IMR-90 (cell line): ENCODE measurements around the gene CACNG7. TPM values are rescaled to one million over a fixed set of nuclear protein-coding genes. Genes with fewer than 3 reads are reported as not detected.

Experiments
- ATAC-seq: fragments of 200-7000 bp; cut with Tn5 transposase; 2 replicates; pipeline ENCODE4 v1.9.1; 2020; ENCODE audit warnings: low read depth, mild to moderate bottlenecking, moderate library complexity
- BruUV-seq: library from RNA; stranded (reverse); fragments of 400-500 nt; replicated peaks from 2 replicates; lab custom pipeline; 2021; lab: Mats Ljungman, UMichigan
- CTCF ChIA-PET: fragments of 300-600 bp; formaldehyde crosslinking; extraction: SDS; loops from one replicate; lab custom pipeline; 2021; ENCODE audit warnings: antibody characterized with exemption; lab: Yijun Ruan, JAX
- POLR2A ChIA-PET: fragments of 300-600 bp; sonication (Branson Sonifier 250); formaldehyde crosslinking; loops from one replicate; lab custom pipeline; 2022; ENCODE audit warnings: antibody characterized with exemption; ENCODE audit not compliant: unreplicated experiment; lab: Charles Lee
- DNase-seq: peaks from one replicate; pipeline ENCODE4 v3.0.0; 2013
- H2AFZ ChIP-seq: replicated peaks from 2 replicates; pipeline ENCODE3; 2013; ENCODE audit warnings: low read length, mild to moderate bottlenecking; ENCODE audit not compliant: poor library complexity
- H2AK5ac ChIP-seq: 2 replicates; pipeline ENCODE4 v1.6.1; 2013; ENCODE audit warnings: low read depth, low read length, inconsistent platforms
- H2AK9ac ChIP-seq: replicated peaks from 2 replicates; pipeline ENCODE3; 2013; ENCODE audit warnings: mild to moderate bottlenecking, low read depth, low read length, moderate library complexity; ENCODE audit not compliant: poor library complexity
- H2BK120ac ChIP-seq: 2 replicates; pipeline ENCODE4 v1.6.1; 2013; ENCODE audit warnings: low read depth, low read length, inconsistent platforms
- H2BK15ac ChIP-seq: 3 replicates; pipeline ENCODE4 v1.6.1; 2013; ENCODE audit warnings: low read depth, low read length, inconsistent platforms
- H2BK20ac ChIP-seq: 2 replicates; pipeline ENCODE4 v1.6.1; 2013; ENCODE audit warnings: low read depth, mild to moderate bottlenecking, inconsistent platforms, low read length, moderate library complexity
- H2BK5ac ChIP-seq: 2 replicates; pipeline ENCODE4 v1.6.1; 2013; ENCODE audit warnings: mild to moderate bottlenecking, low read depth, low read length, inconsistent platforms; ENCODE audit not compliant: poor library complexity, severe bottlenecking
- H3K14ac ChIP-seq: replicated peaks from 2 replicates; pipeline ENCODE4 v1.6.1; 2013; ENCODE audit warnings: low read depth, low read length, inconsistent platforms
- H3K18ac ChIP-seq: 2 replicates; pipeline ENCODE4 v1.6.1; 2013; ENCODE audit warnings: low read depth, low read length, control low read depth
- H3K23ac ChIP-seq: 2 replicates; pipeline ENCODE4 v1.6.1; 2013; ENCODE audit warnings: low read depth, low read length, inconsistent platforms
- H3K27ac ChIP-seq: 2 replicates; pipeline ENCODE4 v1.5.1; 2013; ENCODE audit warnings: mild to moderate bottlenecking, control low read depth, low read length; ENCODE audit not compliant: insufficient read depth
- H3K27me3 ChIP-seq: 2 replicates; pipeline ENCODE4 v1.6.1; 2013; ENCODE audit warnings: low read length; ENCODE audit not compliant: control insufficient read depth, insufficient read depth
- H3K36me3 ChIP-seq: 2 replicates; pipeline ENCODE4 v1.6.1; 2013; ENCODE audit warnings: low read length, mixed read lengths; ENCODE audit not compliant: control insufficient read depth, insufficient read depth
- H3K4ac ChIP-seq: 2 replicates; pipeline ENCODE4 v1.6.1; 2013; ENCODE audit warnings: low read depth, low read length, inconsistent platforms
- H3K4me1 ChIP-seq: 2 replicates; pipeline ENCODE4 v1.6.1; 2013; ENCODE audit warnings: low read length, mixed read lengths; ENCODE audit not compliant: control insufficient read depth, insufficient read depth
- H3K4me2 ChIP-seq: 2 replicates; pipeline ENCODE4 v1.6.1; 2013; ENCODE audit warnings: low read depth, mild to moderate bottlenecking, control low read depth, low read length, moderate library complexity
- H3K4me3 ChIP-seq: 2 replicates; pipeline ENCODE4 v1.5.1; 2013; ENCODE audit warnings: low read depth, mild to moderate bottlenecking, control low read depth, low read length, moderate library complexity; ENCODE audit not compliant: insufficient read depth
- H3K56ac ChIP-seq: 2 replicates; pipeline ENCODE4 v1.6.1; 2013; ENCODE audit warnings: low read length, inconsistent platforms; ENCODE audit not compliant: insufficient read depth; ENCODE audit errors: extremely low read depth
- H3K79me1 ChIP-seq, 2 experiments: 2 replicates each; pipeline ENCODE4 v1.6.1; 2013; ENCODE audit warnings: low read length in 2 of 2, inconsistent platforms in 1 of 2, low read depth in 1 of 2
- H3K9ac ChIP-seq: 2 replicates; pipeline ENCODE4 v1.6.1; 2013; ENCODE audit warnings: low read depth, low read length, control low read depth
- H3K9me1 ChIP-seq: 2 replicates; pipeline ENCODE4 v1.6.1; 2013; ENCODE audit warnings: low read length, inconsistent platforms; ENCODE audit not compliant: insufficient read depth
- H3K9me3 ChIP-seq: 2 replicates; pipeline ENCODE4 v1.6.1; 2013; ENCODE audit warnings: low read length; ENCODE audit not compliant: control insufficient read depth, insufficient read depth
- H4K20me1 ChIP-seq: 2 replicates; pipeline ENCODE4 v1.6.1; 2013; ENCODE audit warnings: low read length, inconsistent platforms; ENCODE audit not compliant: insufficient read depth
- H4K5ac ChIP-seq: 2 replicates; pipeline ENCODE4 v1.6.1; 2013; ENCODE audit warnings: mild to moderate bottlenecking, low read depth, low read length, control low read depth
- H4K8ac ChIP-seq, 2 experiments: 2 replicates each; pipeline ENCODE4 v1.6.1; 2013; ENCODE audit warnings: low read depth in 2 of 2, low read length in 2 of 2, control low read depth in 1 of 2, inconsistent platforms in 1 of 2
- H4K91ac ChIP-seq: 2 replicates; pipeline ENCODE4 v1.6.1; 2013; ENCODE audit warnings: low read depth, low read length, inconsistent platforms; ENCODE audit not compliant: insufficient read depth
- CHD1 ChIP-seq: IDR thresholded peaks from 2 replicates; pipeline ENCODE4 v1.6.1; 2012; ENCODE audit warnings: low read depth, low read length, improper control_type of control experiment
- CTCF ChIP-seq: conservative IDR thresholded peaks from 2 replicates; pipeline ENCODE4 v1.5.1; 2012; ENCODE audit warnings: mild to moderate bottlenecking, low read depth, low read length, improper control_type of control experiment
- ELK1 ChIP-seq: fragments of 150-350 bp; IDR thresholded peaks from 2 replicates; pipeline ENCODE4 v1.6.1; 2016; ENCODE audit warnings: low read depth, mild to moderate bottlenecking, low read length, moderate library complexity, borderline replicate concordance
- FOS ChIP-seq: fragments of 150-350 bp; IDR thresholded peaks from 2 replicates; pipeline ENCODE4 v1.6.1; 2016; ENCODE audit warnings: low read depth, low read length
- MAFK ChIP-seq: IDR thresholded peaks from 2 replicates; pipeline ENCODE4 v1.6.1; 2012; ENCODE audit warnings: low read depth, low read length, improper control_type of control experiment
- RAD21 ChIP-seq: IDR thresholded peaks from 2 replicates; pipeline ENCODE4 v1.6.1; 2012; ENCODE audit warnings: low read length, improper control_type of control experiment
- RFX5 ChIP-seq: IDR thresholded peaks from 2 replicates; pipeline ENCODE4 v1.8.0; 2012; ENCODE audit warnings: low read depth, mild to moderate bottlenecking, low read length, moderate library complexity
- SMC3 ChIP-seq: fragments of 150-350 bp; IDR thresholded peaks from 2 replicates; pipeline ENCODE4 v1.6.1; 2016; ENCODE audit warnings: low read depth, mild to moderate bottlenecking, antibody characterized with exemption, low read length, moderate library complexity
- USF2 ChIP-seq: fragments of 150-350 bp; IDR thresholded peaks from 2 replicates; pipeline ENCODE4 v1.6.1; 2017; ENCODE audit warnings: mild to moderate bottlenecking, antibody characterized with exemption, low read length, low read depth
- WGBS, 2 experiments: methylation state at CpG; one replicate each; pipeline versions ENCODE4 v1.1.5 to v1.1.7; 2013; ENCODE audit warnings: missing lambda C conversion rate in 2 of 2; ENCODE audit not compliant: insufficient read length in 1 of 2; ENCODE audit errors: extremely low coverage in 2 of 2; 5-methylcytosine and 5-hydroxymethylcytosine counted together
- dilution Hi-C: fragments of 300-500 bp; cut with HindIII; formaldehyde crosslinking; loops from one replicate; pipeline ENCODE4 v1.14.3; 2018; ENCODE audit warnings: low sequenced_read_pairs; ENCODE audit not compliant: unreplicated experiment
- in situ Hi-C: fragments of 300-500 bp; cut with MboI; formaldehyde crosslinking; loops from 3 replicates; pipeline ENCODE4 v1.14.3; 2019; ENCODE audit warnings: low sequenced_read_pairs, inconsistent platforms, mixed read lengths
- intact Hi-C: fragments of 100-400 bp; cut with micrococcal nuclease; formaldehyde crosslinking; loops from 2 replicates; pipeline ENCODE4 v1.10.0; 2022
- polyA plus RNA-seq, 3 experiments: library from polyadenylated mRNA; depleted of rRNA; stranded (reverse); fragments of >200 nt; gene quantifications; 2 replicates each; pipeline ENCODE4 v1.2.3, GENCODE V29; 2012; ENCODE audit warnings: low replicate concordance in 1 of 3
- total RNA-seq: library from RNA; depleted of rRNA; stranded (reverse); fragments of >200 nt; gene quantifications from 2 replicates; pipeline ENCODE4 v1.2.3, GENCODE V29; 2012

Gene CACNG7
- total and polyA plus RNA-seq, 2 of the 4 experiments (the other 2 are of a cell fraction), result 0.36 to 6.7 TPM

GRCh38 chr19:53885036-53885435 is 24.0 kb upstream of the CACNG7 start:
- H3K18ac ChIP-seq, result no peak overlapping the region
- no peak overlapping the region for H4K5ac ChIP-seq
- no peak overlapping the region for H3K14ac ChIP-seq
- no peak overlapping the region for H3K27ac ChIP-seq
- H3K79me1 ChIP-seq, result no peaks in the 10 kb centered on the region
- no peak overlapping the region for H2BK15ac ChIP-seq
- H2BK5ac ChIP-seq, result no peak overlapping the region
- no peak overlapping the region for H3K56ac ChIP-seq
- H2BK120ac ChIP-seq, result no peak overlapping the region
- BruUV-seq, result no TSS peak
- no peak overlapping the region for H4K91ac ChIP-seq
- no peak overlapping the region for H3K9ac ChIP-seq
- no peaks in the 10 kb centered on the region for H3K4me1 ChIP-seq
- H3K36me3 ChIP-seq, result no peaks in the 10 kb centered on the region
- in situ Hi-C loops, result loop anchor here (10.0 kb wide), 1 partner anchor 140 kb away; no protein-coding TSS in a partner anchor
- no peaks in the 10 kb centered on the region for H3K9me3 ChIP-seq
- H4K8ac ChIP-seq, result no peak overlapping the region
- intact Hi-C loops, result no loop called here
- dilution Hi-C loops, result no loop called here
- no peak overlapping the region for H3K4ac ChIP-seq
- no peaks in the 10 kb centered on the region for H3K9me1 ChIP-seq
- H3K27me3 ChIP-seq, result peaks cover 49% of the 10 kb centered on the region
- no CpG with 5 or more reads among the region's 10 CpGs for WGBS, 2 experiments
- no peak for ATAC-seq
- H3K4me2 ChIP-seq, result no peak overlapping the region
- H3K23ac ChIP-seq, result no peak overlapping the region
- TF ChIP-seq CTCF, result no peak
- no peak for TF ChIP-seq ELK1
- no peak for TF ChIP-seq MAFK
- TF ChIP-seq RFX5, result no peak
- TF ChIP-seq SMC3, result no peak
- TF ChIP-seq FOS, result no peak
- TF ChIP-seq CHD1, result no peak
- no peak for TF ChIP-seq USF2
- no peak for TF ChIP-seq RAD21
- no peak overlapping the region for H2AK9ac ChIP-seq
- H3K4me3 ChIP-seq, result no peak overlapping the region
- no peaks in the 10 kb centered on the region for H4K20me1 ChIP-seq
- POLR2A ChIA-PET, result interaction anchor here (0.6 kb wide), 1 partner anchor 57 kb away, joined by 4 read pairs; no protein-coding TSS in a partner anchor
- no peak overlapping the region for H2AK5ac ChIP-seq
- H2BK20ac ChIP-seq, result no peak overlapping the region
- H2AFZ ChIP-seq, result no peak overlapping the region
- CTCF ChIA-PET, result no interaction called here
- DNase-seq, result no peak
